ENCODE measurements around the gene EYS. TPM values are rescaled to one million over a fixed set of nuclear protein-coding genes. Genes with fewer than 3 reads are reported as not detected.

Gene EYS
- total and polyA plus RNA-seq, 2 donors from 2014 or later, result not detected

- H3K9me3 ChIP-seq (ENCODE audit: control insufficient read depth in 2 of 3, insufficient read depth in 1 of 3, low read length in 3 of 3), result peaks cover 0 to 9% (median 0%) of the 10 kb centered on the region in 3 donors
- intact Hi-C loops (cut with DNase I), result no loop called here
- no peaks in the 10 kb centered on the region for H3K27me3 ChIP-seq (ENCODE audit: control insufficient read depth, insufficient read depth, low read length)
- TF ChIP-seq CTCF (IDR thresholded peaks at IDR 0.05; ENCODE audit: borderline replicate concordance, extremely low read depth, insufficient read depth), result no peak
- DNase-seq (no peak), FAIRE-seq (no peak)
- H3K27ac ChIP-seq (ENCODE audit: low read depth in 2 of 2, low read length in 2 of 2), result no peak overlapping the region
- no peaks in the 10 kb centered on the region for H3K4me1 ChIP-seq (ENCODE audit: control insufficient read depth in 2 of 3, insufficient read depth in 2 of 3, low read depth in 1 of 3, low read length in 3 of 3)
- H3K4me3 ChIP-seq (ENCODE audit: low read length in 3 of 3), result no peak overlapping the region
- no peaks in the 10 kb centered on the region for H3K36me3 ChIP-seq (ENCODE audit: control insufficient read depth in 2 of 3, insufficient read depth in 3 of 3, low read length in 3 of 3)
- H3K9ac ChIP-seq (ENCODE audit: low read length in 3 of 3), result no peak overlapping the region
Measured at GRCh38 chr6:64848467-64848866, 858.6 kb downstream of the EYS start.

- Histone ChIP-seq H3K4me1 (ENCODE audit: control insufficient read depth in 2 of 3, insufficient read depth in 2 of 3, low read depth in 1 of 3, low read length in 3 of 3) (no peaks in the 10 kb centered on the region), H3K4me3 (ENCODE audit: low read length in 3 of 3) (no peak overlapping the region), H3K36me3 (ENCODE audit: control insufficient read depth in 2 of 3, insufficient read depth in 3 of 3, low read length in 3 of 3) (no peaks in the 10 kb centered on the region), H3K27me3 (ENCODE audit: control insufficient read depth, insufficient read depth, low read length) (no peaks in the 10 kb centered on the region), H3K27ac (ENCODE audit: low read depth in 2 of 2, low read length in 2 of 2) (no peak overlapping the region), H3K9me3 (ENCODE audit: control insufficient read depth in 2 of 3, insufficient read depth in 1 of 3, low read length in 3 of 3) (peaks cover 0 to 6% (median 0%) of the 10 kb centered on the region in 3 donors), H3K9ac (ENCODE audit: low read length in 3 of 3) (no peak overlapping the region)
- no peak for DNase-seq
- no peak for TF ChIP-seq CTCF (IDR thresholded peaks at IDR 0.05; ENCODE audit: borderline replicate concordance, extremely low read depth, insufficient read depth)
- FAIRE-seq, result no peak
- intact Hi-C loops (cut with DNase I), result no loop called here
Measured at GRCh38 chr6:64847396-64847795, 859.6 kb downstream of the EYS start.

- Histone ChIP-seq H3K27ac (ENCODE audit: low read depth in 2 of 2, low read length in 2 of 2) (no peak overlapping the region), H3K9ac (ENCODE audit: low read length in 3 of 3) (no peak overlapping the region), H3K4me1 (ENCODE audit: control insufficient read depth in 2 of 3, insufficient read depth in 2 of 3, low read depth in 1 of 3, low read length in 3 of 3) (no peaks in the 10 kb centered on the region), H3K9me3 (ENCODE audit: control insufficient read depth in 2 of 3, insufficient read depth in 1 of 3, low read length in 3 of 3) (no peaks in the 10 kb centered on the region), H3K27me3 (ENCODE audit: control insufficient read depth, insufficient read depth, low read length) (no peaks in the 10 kb centered on the region), H3K36me3 (ENCODE audit: control insufficient read depth in 2 of 3, insufficient read depth in 3 of 3, low read length in 3 of 3) (no peaks in the 10 kb centered on the region), H3K4me3 (ENCODE audit: low read length in 3 of 3) (no peak overlapping the region)
- no peak for FAIRE-seq
- DNase-seq, result peak in 1 of 5 donors; percentile 1
- TF ChIP-seq CTCF (IDR thresholded peaks at IDR 0.05; ENCODE audit: borderline replicate concordance, extremely low read depth, insufficient read depth), result no peak
- intact Hi-C loops (cut with DNase I), result no loop called here
Measured at GRCh38 chr6:64838726-64839125, 868.3 kb downstream of the EYS start.

- no peak for DNase-seq
Measured at GRCh38 chr6:64831680-64832079, 875.3 kb downstream of the EYS start.

More at GRCh38 chr6:64831680-64832079, 875.3 kb downstream of the EYS start:
- intact Hi-C loops (cut with DNase I), result no loop called here
- Histone ChIP-seq H3K4me1 (ENCODE audit: control insufficient read depth in 2 of 3, insufficient read depth in 2 of 3, low read depth in 1 of 3, low read length in 3 of 3) (no peaks in the 10 kb centered on the region), H3K27ac (ENCODE audit: low read depth in 2 of 2, low read length in 2 of 2) (no peak overlapping the region), H3K27me3 (ENCODE audit: control insufficient read depth, insufficient read depth, low read length) (no peaks in the 10 kb centered on the region), H3K4me3 (ENCODE audit: low read length in 3 of 3) (no peak overlapping the region), H3K36me3 (ENCODE audit: control insufficient read depth in 2 of 3, insufficient read depth in 3 of 3, low read length in 3 of 3) (no peaks in the 10 kb centered on the region), H3K9ac (ENCODE audit: low read length in 3 of 3) (no peak overlapping the region), H3K9me3 (ENCODE audit: control insufficient read depth in 2 of 3, insufficient read depth in 1 of 3, low read length in 3 of 3) (no peaks in the 10 kb centered on the region)
- FAIRE-seq, result no peak
- TF ChIP-seq CTCF (IDR thresholded peaks at IDR 0.05; ENCODE audit: borderline replicate concordance, extremely low read depth, insufficient read depth), result no peak

All from kidney (tissue), 14 donors.